Lower leg skin (tissue), 3 donors: Measurements from ENCODE around the gene SP7.

Experiments
- POLR2A ChIP-seq, 2 donors: fragments of 450-650 bp; IDR thresholded peaks; one replicate each; pipeline ENCODE4 v1.6.1; 2016 to 2017; ENCODE audit warnings: antibody characterized with exemption in 2 of 2, mild to moderate bottlenecking in 1 of 2, moderate library complexity in 1 of 2
- TF ChIP-seq, protein P1 (sequence below), 3 donors: fragments of 450-650 bp; IDR thresholded peaks; one replicate each; pipeline ENCODE4 v1.5.1; 2016; ENCODE audit warnings: antibody characterized with exemption in 3 of 3, mild to moderate bottlenecking in 3 of 3, moderate library complexity in 2 of 3

DNA sequence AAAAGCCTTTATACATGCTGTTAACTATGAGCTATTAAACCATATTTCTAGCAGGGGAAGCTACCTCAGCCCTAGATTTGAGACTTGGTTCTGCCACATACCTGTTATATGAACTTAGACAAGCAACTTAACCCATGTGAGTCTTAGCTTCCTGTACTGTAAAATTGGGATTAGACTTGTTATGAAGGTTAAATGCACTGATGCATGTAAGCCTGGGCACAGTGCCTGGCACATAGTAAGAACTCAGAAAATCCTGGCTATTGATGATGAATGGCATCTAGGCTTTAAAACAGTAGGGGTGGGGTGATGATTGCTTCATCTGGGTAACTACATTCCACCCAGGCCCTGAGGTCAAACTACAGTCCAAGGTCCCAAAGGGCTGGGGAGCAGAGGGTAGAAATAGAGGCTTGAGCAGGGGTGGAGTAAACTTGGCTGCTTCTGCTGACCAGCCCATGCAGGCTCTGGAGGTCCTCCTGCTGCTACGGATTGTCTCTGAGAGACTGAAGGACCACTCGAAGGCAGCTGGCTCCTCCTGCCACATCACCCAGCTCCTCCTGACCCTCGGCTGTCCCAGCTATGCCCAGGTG is 56.8 kb downstream of the SP7 start:
- TF ChIP-seq, protein P1, sequence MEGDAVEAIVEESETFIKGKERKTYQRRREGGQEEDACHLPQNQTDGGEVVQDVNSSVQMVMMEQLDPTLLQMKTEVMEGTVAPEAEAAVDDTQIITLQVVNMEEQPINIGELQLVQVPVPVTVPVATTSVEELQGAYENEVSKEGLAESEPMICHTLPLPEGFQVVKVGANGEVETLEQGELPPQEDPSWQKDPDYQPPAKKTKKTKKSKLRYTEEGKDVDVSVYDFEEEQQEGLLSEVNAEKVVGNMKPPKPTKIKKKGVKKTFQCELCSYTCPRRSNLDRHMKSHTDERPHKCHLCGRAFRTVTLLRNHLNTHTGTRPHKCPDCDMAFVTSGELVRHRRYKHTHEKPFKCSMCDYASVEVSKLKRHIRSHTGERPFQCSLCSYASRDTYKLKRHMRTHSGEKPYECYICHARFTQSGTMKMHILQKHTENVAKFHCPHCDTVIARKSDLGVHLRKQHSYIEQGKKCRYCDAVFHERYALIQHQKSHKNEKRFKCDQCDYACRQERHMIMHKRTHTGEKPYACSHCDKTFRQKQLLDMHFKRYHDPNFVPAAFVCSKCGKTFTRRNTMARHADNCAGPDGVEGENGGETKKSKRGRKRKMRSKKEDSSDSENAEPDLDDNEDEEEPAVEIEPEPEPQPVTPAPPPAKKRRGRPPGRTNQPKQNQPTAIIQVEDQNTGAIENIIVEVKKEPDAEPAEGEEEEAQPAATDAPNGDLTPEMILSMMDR (IDR thresholded peaks at IDR 0.05): no peak
- TF ChIP-seq POLR2A (IDR thresholded peaks at IDR 0.05): no peak
